GM21526 (cell line): Measurements from ENCODE around the gene SMIM32.

Experiments
- ATAC-seq: cut with Tn5 transposase; IDR thresholded peaks from one replicate; pipeline ENCODE4 v1.9.1; 2021; ENCODE audit warnings: moderate library complexity; ENCODE audit not compliant: unreplicated experiment, low FRiP score

Gene SMIM32

GRCh38 chr5:136141561-136141960, 51.4 kb downstream of the SMIM32 start:
- ATAC-seq: peak; percentile 76
